Measurements from ENCODE around the gene IRAK2. TPM values are rescaled to one million over a fixed set of nuclear protein-coding genes. Genes with fewer than 3 reads are reported as not detected.
"Not testable (repeated sequence)": the region's sequence is repeated elsewhere in the genome, so short reads cannot be mapped to it uniquely, and the experiment has no call there.

The IRAK2 gene
- total RNA-seq, 1 donor from 2014 or later, result 2.4 TPM

DNA sequence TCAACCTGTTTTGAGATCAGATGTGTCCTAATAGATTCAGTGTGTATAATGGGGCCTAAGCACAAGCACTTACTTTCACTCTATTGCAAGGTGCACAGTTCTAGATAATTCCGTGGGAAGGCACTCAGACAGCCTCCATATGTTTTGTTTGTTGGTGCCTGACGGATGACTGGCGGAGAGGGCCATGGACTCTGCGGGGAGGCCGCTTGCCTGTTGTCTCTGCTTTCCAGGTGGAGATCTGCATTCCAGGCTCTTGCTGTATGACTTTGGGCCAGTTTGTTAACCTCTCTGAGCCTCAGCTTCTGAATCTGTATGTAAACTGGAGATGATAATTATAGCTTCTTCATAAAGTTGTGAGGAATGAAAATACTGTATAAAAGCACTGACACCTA lies 1.5 kb downstream of the IRAK2 start:
- Mint-ChIP-seq H3K4me1 (ENCODE audit: low read depth) (peaks cover 20% of the 10 kb centered on the region), H3K9me3 (peaks cover 10% of the 10 kb centered on the region), H3K4me3 (ENCODE audit: low read depth) (peak overlapping the region; percentile 30), H3K27ac (no peak overlapping the region), H3K36me3 (ENCODE audit: low read depth) (peaks cover 15% of the 10 kb centered on the region), H3K27me3 (ENCODE audit: low read depth) (no peaks in the 10 kb centered on the region)
- no peak for DNase-seq (ENCODE audit: low spot score)
- intact Hi-C loops (cut with micrococcal nuclease), result no loop called here

DNA sequence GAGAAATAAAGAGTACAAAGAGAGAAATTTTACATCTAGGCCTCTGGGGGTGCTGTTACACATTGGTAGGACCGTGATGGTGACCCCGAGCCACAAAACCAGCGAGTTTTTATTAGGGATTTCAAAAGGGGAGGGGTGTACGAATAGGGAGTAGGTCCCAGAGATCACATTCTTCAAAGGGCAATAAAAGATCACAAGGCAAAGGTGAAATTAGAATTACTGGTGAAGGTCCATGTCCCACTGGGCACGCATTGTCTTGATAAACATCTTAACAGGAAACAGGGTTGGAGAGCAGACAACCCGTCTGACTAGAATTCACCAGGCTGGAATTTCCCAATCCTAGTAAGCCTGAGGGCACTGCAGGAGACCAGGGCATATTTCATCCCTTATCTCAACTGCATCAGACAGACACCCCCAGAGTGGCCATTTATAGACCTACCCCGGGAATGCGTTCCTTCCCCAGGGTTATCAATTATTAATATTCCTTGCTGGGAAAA lies 4.3 kb downstream of the IRAK2 start:
- no peak overlapping the region for H3K4me3 Mint-ChIP-seq (ENCODE audit: low read depth)
- no peaks in the 10 kb centered on the region for H3K27me3 Mint-ChIP-seq (ENCODE audit: low read depth)
- peaks cover 15% of the 10 kb centered on the region for H3K36me3 Mint-ChIP-seq (ENCODE audit: low read depth)
- H3K4me1 Mint-ChIP-seq (ENCODE audit: low read depth), result peaks cover 26% of the 10 kb centered on the region
- H3K9me3 Mint-ChIP-seq, result peaks cover 10% of the 10 kb centered on the region
- intact Hi-C loops (cut with micrococcal nuclease), result no loop called here
- H3K27ac Mint-ChIP-seq, result no peak overlapping the region
- DNase-seq (ENCODE audit: low spot score), result no peak

DNA sequence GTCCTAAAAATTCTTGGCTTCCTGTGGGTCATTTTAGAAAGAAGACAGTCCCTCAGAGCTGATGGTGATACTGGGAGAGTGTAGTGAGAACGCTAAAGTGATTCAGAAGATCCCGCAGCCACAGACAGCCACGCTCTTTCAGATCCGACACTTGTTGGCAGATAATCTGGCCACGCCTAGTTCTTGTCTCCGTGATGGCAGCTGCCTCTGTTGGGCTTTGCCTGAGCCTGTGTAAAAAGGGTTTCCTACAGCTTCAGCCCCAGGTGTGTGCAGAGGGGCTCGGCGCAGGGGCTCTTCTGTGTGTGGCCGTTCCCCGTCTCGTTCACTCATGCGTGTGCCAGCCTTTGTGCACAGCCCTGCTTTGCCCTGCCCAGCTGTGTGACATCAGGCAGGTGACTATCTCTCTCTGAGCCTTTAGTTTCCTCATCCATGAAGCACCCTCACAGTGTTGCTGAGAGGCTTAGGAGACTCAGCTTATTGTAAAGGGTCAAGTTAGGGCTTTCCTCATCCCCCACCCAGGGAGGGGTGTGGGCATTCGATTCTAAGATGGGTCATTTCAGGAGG lies 6.3 kb downstream of the IRAK2 start:
- Mint-ChIP-seq H3K9me3 (peaks cover 10% of the 10 kb centered on the region), H3K36me3 (ENCODE audit: low read depth) (peaks cover 15% of the 10 kb centered on the region), H3K4me3 (ENCODE audit: low read depth) (no peak overlapping the region), H3K27me3 (ENCODE audit: low read depth) (no peaks in the 10 kb centered on the region), H3K27ac (no peak overlapping the region), H3K4me1 (ENCODE audit: low read depth) (peaks cover 29% of the 10 kb centered on the region)
- intact Hi-C loops (cut with micrococcal nuclease), result no loop called here
- DNase-seq (ENCODE audit: low spot score), result no peak

DNA sequence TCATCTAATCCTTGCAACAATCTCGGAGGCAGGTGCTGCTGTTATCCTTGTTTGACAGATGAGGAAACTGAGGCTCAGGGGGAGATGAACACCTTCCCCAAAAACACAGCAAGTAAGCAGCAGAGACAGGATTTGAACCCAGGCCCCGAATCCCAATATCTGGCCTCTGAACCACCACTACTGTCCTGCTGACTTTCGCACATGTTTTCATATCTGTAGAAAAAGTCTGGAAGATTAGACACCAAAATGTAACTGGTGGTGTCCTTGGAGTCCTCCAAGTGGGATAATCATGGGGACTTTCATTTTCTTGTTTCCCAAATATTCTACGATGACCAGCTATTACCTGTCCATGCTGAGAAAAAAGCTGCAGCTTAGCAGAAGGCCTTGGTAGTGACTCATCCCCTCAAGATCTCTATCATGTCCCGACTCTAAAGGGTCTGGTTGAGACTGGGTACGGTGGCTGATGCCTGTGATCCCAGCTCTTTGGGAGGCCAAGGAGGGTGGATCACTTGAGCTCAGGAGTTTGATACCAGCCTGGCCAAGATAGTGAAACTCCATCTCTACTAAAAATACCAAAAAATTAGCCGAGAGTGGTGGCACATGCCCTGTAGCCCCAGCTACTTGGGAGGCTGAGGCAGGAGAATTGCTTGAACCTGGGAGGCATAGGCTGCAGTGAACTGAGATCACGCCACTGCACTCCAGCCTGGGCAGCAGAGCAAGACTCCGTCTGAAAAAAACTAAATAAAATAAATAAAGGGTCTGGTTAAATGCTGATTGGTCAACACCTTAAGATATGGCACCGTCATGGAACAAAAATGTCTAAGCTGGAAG lies 8.6 kb downstream of the IRAK2 start:
- H3K36me3 Mint-ChIP-seq (ENCODE audit: low read depth), result peaks cover 12% of the 10 kb centered on the region
- no peak for DNase-seq (ENCODE audit: low spot score)
- H3K9me3 Mint-ChIP-seq, result peaks cover 10% of the 10 kb centered on the region
- H3K27ac Mint-ChIP-seq, result peak overlapping the region; percentile 33
- no peak overlapping the region for H3K4me3 Mint-ChIP-seq (ENCODE audit: low read depth)
- H3K27me3 Mint-ChIP-seq (ENCODE audit: low read depth), result no peaks in the 10 kb centered on the region
- peaks cover 17% of the 10 kb centered on the region for H3K4me1 Mint-ChIP-seq (ENCODE audit: low read depth)
- intact Hi-C loops (cut with micrococcal nuclease), result loop anchor here (2.0 kb wide), 1 partner anchor 13 kb away; no protein-coding TSS in a partner anchor

DNA sequence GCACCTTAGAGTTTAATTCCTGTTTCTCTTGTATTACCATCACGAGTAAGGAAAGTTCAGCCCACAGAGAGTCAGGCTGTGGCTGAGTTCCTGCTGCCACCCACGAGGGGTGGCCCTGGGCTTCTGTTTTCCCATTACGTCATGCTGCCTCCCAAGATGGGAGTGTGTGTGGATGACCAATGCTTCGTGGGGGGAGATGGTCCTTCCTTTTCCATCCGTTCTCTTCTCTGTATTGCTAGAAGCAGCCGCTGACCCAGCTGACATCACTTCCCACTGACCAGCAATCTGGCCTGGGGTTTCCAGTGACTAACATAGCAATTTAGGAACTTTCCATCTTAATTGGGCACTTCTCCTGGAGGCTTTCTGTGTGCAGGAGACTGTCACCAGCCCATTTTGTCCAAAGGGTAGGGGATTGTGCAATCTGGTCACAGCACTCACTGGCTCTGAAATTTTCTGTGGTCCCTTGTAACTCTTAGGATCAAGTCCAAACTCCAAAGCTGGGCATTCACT lies 9.3 kb downstream of the IRAK2 start:
- no peak for DNase-seq (ENCODE audit: low spot score)
- intact Hi-C loops (cut with micrococcal nuclease), result loop anchor here (2.0 kb wide), 1 partner anchor 13 kb away; no protein-coding TSS in a partner anchor
- H3K27ac Mint-ChIP-seq, result peak overlapping the region; percentile 11
- H3K9me3 Mint-ChIP-seq, result peaks cover 3% of the 10 kb centered on the region
- peaks cover 6% of the 10 kb centered on the region for H3K36me3 Mint-ChIP-seq (ENCODE audit: low read depth)
- no peaks in the 10 kb centered on the region for H3K27me3 Mint-ChIP-seq (ENCODE audit: low read depth)
- no peak overlapping the region for H3K4me3 Mint-ChIP-seq (ENCODE audit: low read depth)
- H3K4me1 Mint-ChIP-seq (ENCODE audit: low read depth), result peaks cover 14% of the 10 kb centered on the region

DNA sequence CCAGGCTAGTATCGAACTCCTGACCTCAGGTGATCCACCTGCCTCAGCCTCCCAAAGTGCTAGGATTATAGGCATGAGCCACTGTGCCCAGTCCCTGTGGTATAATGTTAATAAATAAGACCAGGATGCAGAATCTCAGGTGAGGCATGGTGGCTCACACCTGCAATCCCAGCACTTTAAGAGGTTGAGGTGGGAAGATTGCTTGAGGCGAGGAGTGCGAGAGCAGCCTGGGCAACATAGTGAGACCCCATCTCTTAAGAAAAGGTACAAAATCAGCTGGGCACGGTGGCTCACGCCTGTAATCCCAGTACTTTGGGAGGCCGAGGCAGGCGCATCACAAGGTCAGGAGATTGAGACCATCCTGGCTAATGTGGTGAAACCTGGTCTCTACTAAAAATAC lies 10.6 kb downstream of the IRAK2 start:
- intact Hi-C loops (cut with micrococcal nuclease); H3K36me3 Mint-ChIP-seq (ENCODE audit: low read depth); H3K4me3 Mint-ChIP-seq (ENCODE audit: low read depth); H3K27ac Mint-ChIP-seq; H3K27me3 Mint-ChIP-seq (ENCODE audit: low read depth); DNase-seq (ENCODE audit: low spot score); H3K9me3 Mint-ChIP-seq: not testable (repeated sequence)
- peaks cover 16% of the 10 kb centered on the region for H3K4me1 Mint-ChIP-seq (ENCODE audit: low read depth)

DNA sequence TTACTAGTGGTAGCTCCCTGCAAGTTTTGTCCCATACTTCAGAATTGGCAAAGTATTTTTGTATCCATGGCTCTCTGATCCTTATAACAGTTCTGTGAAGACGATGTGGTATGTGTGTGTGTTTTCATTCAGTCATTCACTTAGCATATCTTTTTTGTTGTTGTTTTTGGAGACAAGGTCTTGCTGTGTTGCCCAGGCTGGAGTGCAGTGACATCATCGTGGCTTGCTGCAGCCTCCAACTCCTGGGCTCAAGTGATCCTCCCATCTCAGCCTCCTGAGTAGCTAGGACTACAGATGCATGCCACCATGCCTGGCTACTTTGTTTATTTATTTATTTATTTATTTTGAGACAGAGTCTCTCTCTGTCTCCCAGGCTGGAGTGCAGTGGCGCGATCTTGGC lies 11.4 kb downstream of the IRAK2 start:
- H3K4me1 Mint-ChIP-seq (ENCODE audit: low read depth), result peaks cover 16% of the 10 kb centered on the region
- H3K27me3 Mint-ChIP-seq (ENCODE audit: low read depth); H3K4me3 Mint-ChIP-seq (ENCODE audit: low read depth); H3K36me3 Mint-ChIP-seq (ENCODE audit: low read depth); intact Hi-C loops (cut with micrococcal nuclease); H3K9me3 Mint-ChIP-seq; DNase-seq (ENCODE audit: low spot score); H3K27ac Mint-ChIP-seq: not testable (repeated sequence)

DNA sequence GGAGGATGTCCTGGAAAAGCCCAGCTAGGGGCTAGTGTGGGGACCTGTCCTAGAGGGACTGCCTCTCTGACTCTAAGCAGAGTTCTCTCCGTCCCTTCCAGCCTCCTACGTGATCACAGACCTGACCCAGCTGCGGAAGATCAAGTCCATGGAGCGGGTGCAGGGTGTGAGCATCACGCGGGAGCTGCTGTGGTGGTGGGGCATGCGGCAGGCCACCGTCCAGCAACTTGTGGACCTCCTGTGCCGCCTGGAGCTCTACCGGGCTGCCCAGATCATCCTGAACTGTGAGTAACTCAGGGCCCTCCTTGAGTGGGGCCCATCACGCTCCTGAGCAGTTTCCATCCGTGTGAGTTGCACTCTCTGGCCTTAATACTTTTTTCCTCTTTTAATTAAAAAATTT lies 13.0 kb downstream of the IRAK2 start:
- Mint-ChIP-seq H3K27me3 (ENCODE audit: low read depth) (no peaks in the 10 kb centered on the region), H3K4me3 (ENCODE audit: low read depth) (no peak overlapping the region), H3K27ac (no peak overlapping the region), H3K36me3 (ENCODE audit: low read depth) (no peaks in the 10 kb centered on the region), H3K9me3 (no peaks in the 10 kb centered on the region), H3K4me1 (ENCODE audit: low read depth) (peaks cover 19% of the 10 kb centered on the region)
- intact Hi-C loops (cut with micrococcal nuclease), result no loop called here
- no peak for DNase-seq (ENCODE audit: low spot score)

DNA sequence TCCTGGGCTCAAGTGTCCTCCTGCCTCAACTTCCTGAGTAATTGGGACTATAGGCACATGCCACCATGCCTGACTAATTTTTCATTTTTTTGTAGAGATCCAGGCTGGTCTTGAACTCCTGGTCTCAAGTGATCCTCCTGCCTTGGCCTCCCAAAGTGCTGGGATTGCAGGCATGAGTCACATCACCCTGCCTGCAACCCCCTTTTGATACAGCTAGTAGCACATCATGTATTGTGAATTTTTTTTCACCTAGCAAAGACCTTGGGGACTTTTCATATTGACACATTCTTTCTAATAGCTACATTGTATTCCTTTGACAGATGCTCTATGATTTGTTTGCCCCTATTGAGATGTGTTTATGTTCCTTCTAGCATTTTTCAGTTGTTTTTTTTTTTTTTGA lies 14.2 kb downstream of the IRAK2 start:
- intact Hi-C loops (cut with micrococcal nuclease), result no loop called here
- no peaks in the 10 kb centered on the region for H3K9me3 Mint-ChIP-seq
- H3K4me1 Mint-ChIP-seq (ENCODE audit: low read depth), result peaks cover 11% of the 10 kb centered on the region
- no peaks in the 10 kb centered on the region for H3K27me3 Mint-ChIP-seq (ENCODE audit: low read depth)
- H3K4me3 Mint-ChIP-seq (ENCODE audit: low read depth), result no peak overlapping the region
- DNase-seq (ENCODE audit: low spot score), result no peak
- no peak overlapping the region for H3K27ac Mint-ChIP-seq
- H3K36me3 Mint-ChIP-seq (ENCODE audit: low read depth), result no peaks in the 10 kb centered on the region

DNA sequence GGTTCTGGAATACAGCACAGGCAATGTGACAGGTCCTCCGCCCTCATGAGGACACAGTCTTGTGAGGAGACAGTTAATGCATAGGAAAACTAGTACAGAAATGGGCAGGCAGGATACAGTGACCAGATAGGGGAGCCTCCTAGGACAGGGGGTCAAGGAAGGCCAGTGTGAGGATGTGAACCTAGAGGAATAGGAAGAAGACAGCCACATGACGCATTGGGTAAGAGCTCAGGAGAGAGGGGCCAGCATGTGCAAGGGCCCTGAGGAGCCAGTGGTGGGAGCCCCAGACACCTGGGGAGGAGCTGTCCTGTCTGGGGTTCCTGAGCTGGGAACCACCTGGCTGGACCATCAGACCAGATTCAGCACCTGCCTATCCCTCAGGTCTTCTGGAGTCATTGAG lies 15.6 kb downstream of the IRAK2 start:
- intact Hi-C loops (cut with micrococcal nuclease), result no loop called here
- H3K4me3 Mint-ChIP-seq (ENCODE audit: low read depth), result no peak overlapping the region
- DNase-seq (ENCODE audit: low spot score), result no peak
- H3K27ac Mint-ChIP-seq, result no peak overlapping the region
- H3K36me3 Mint-ChIP-seq (ENCODE audit: low read depth), result no peaks in the 10 kb centered on the region
- no peaks in the 10 kb centered on the region for H3K9me3 Mint-ChIP-seq
- H3K27me3 Mint-ChIP-seq (ENCODE audit: low read depth), result no peaks in the 10 kb centered on the region
- H3K4me1 Mint-ChIP-seq (ENCODE audit: low read depth), result peaks cover 12% of the 10 kb centered on the region

DNA sequence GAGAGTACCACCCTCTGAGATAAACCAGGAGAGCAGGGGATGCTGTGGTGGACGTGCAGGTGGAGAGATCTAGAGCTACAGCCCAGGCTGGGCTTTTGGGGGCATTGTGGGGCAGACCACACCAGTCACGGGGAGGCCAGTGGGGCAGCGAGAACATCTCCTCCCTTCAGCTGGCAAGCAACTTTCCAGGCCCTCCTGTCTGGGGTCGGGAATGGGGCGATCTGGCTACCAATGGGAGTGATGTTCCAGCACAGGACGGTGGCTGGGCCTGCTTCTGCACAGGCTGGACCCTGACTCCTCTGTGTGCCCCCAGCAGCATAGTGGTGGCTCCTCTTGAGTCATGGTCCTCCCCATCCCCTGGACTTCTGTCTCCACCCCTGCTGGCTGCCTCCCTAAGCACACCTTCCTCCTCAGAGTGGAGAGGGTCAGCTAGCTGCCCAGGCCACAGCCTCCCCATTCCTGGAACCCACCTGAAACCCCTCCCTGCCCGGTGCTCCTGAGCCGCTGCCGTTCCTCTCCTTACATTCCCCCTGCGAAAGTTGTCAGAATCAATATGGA lies 16.1 kb downstream of the IRAK2 start:
- Mint-ChIP-seq H3K27me3 (ENCODE audit: low read depth) (no peaks in the 10 kb centered on the region), H3K9me3 (no peaks in the 10 kb centered on the region), H3K4me1 (ENCODE audit: low read depth) (peaks cover 14% of the 10 kb centered on the region), H3K4me3 (ENCODE audit: low read depth) (no peak overlapping the region), H3K27ac (no peak overlapping the region), H3K36me3 (ENCODE audit: low read depth) (no peaks in the 10 kb centered on the region)
- intact Hi-C loops (cut with micrococcal nuclease), result no loop called here
- no peak for DNase-seq (ENCODE audit: low spot score)

DNA sequence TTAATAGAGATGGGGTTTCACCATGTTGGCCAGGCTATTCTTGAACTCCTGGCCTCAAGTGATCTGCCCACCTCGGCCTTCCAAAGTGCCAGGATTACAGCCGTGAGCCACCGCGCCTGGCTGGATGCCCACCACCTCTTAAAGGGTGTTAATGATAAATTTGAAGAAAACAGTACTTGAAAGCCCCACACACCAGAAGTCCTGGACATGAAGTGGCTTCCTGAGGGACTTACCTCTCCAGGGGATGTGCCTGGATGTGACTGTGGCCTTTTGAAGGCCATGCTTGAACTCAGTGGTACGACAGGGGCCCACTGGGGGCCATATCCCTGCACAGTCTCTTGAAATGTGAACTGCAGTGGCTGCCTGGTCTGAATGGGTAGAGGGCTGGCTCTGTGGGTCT lies 18.2 kb downstream of the IRAK2 start:
- DNase-seq (ENCODE audit: low spot score), result no peak
- H3K27ac Mint-ChIP-seq, result no peak overlapping the region
- no peaks in the 10 kb centered on the region for H3K9me3 Mint-ChIP-seq
- no peaks in the 10 kb centered on the region for H3K27me3 Mint-ChIP-seq (ENCODE audit: low read depth)
- intact Hi-C loops (cut with micrococcal nuclease), result no loop called here
- peaks cover 34% of the 10 kb centered on the region for H3K4me1 Mint-ChIP-seq (ENCODE audit: low read depth)
- no peak overlapping the region for H3K4me3 Mint-ChIP-seq (ENCODE audit: low read depth)
- H3K36me3 Mint-ChIP-seq (ENCODE audit: low read depth), result peaks cover under 1% of the 10 kb centered on the region

DNA sequence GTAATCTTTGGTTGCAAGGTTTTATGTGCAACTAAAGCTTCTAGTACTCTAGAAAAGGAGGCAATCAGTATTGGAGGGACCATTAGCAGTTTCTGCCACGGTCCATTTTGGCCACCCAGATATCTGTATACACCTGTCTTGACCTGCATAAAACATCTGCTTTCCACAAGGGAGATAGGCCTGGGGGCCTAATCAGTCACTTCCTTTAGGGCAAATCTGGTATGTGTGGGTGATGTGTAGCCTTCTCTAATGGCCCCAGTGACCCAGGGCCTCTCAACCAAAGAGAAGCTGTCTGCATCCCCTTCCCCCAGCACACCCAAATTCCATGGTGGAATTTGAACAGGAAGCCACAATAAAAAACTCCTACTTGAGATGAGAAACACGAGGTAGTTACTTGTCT lies 19.5 kb downstream of the IRAK2 start:
- no peak overlapping the region for H3K27ac Mint-ChIP-seq
- H3K36me3 Mint-ChIP-seq (ENCODE audit: low read depth), result peaks cover 2% of the 10 kb centered on the region
- peaks cover 41% of the 10 kb centered on the region for H3K4me1 Mint-ChIP-seq (ENCODE audit: low read depth)
- no peaks in the 10 kb centered on the region for H3K9me3 Mint-ChIP-seq
- H3K4me3 Mint-ChIP-seq (ENCODE audit: low read depth), result no peak overlapping the region
- DNase-seq (ENCODE audit: low spot score), result no peak
- intact Hi-C loops (cut with micrococcal nuclease), result no loop called here
- H3K27me3 Mint-ChIP-seq (ENCODE audit: low read depth), result no peaks in the 10 kb centered on the region
